PC-9 (cell line): ENCODE results near the gene PHRF1. TPM values are rescaled to one million over a fixed set of nuclear protein-coding genes. Genes with fewer than 3 reads are reported as not detected.
A peak's percentile ranks its signal among the peaks of the same experiment; 100 is the strongest.

Experiments
- BruUV-seq: library from RNA; stranded (reverse); fragments of 400-500 nt; replicated peaks from 2 replicates; lab custom pipeline; 2021; lab: Mats Ljungman, UMichigan
- CTCF ChIA-PET: fragments of 300-600 bp; sonication (Branson Sonifier 250); formaldehyde crosslinking; loops from one replicate; lab custom pipeline; 2022; ENCODE audit warnings: antibody characterized with exemption; lab: Charles Lee
- POLR2A ChIA-PET: fragments of 300-600 bp; sonication (Branson Sonifier 250); formaldehyde crosslinking; loops from one replicate; lab custom pipeline; 2022; ENCODE audit warnings: antibody characterized with exemption; ENCODE audit not compliant: unreplicated experiment; lab: Charles Lee
- DNase-seq, 2 experiments: peaks; one replicate each; pipeline versions ENCODE4 v3.0.0 to v3.0.0-alpha.2; 2015 to 2022; ENCODE audit warnings: mixed read lengths in 1 of 2
- H2AFZ ChIP-seq: fragments of 200-600 bp; sonication (generic); 2 replicates; pipeline ENCODE4 v1.8.1; 2017; ENCODE audit warnings: antibody characterized with exemption
- H3F3A ChIP-seq: fragments of 200-600 bp; sonication (generic); 2 replicates; pipeline ENCODE4 v1.8.1; 2017; ENCODE audit warnings: antibody characterized with exemption, mild to moderate bottlenecking, low read depth; ENCODE audit not compliant: insufficient read depth
- H3K27ac ChIP-seq: fragments of 200-600 bp; sonication (generic); 2 replicates; pipeline ENCODE4 v1.6.1; 2016; ENCODE audit warnings: mixed run types
- H3K27me3 ChIP-seq: fragments of 200-600 bp; sonication (generic); 2 replicates; pipeline ENCODE4 v1.6.1; 2016; ENCODE audit warnings: low read depth, mixed run types; ENCODE audit not compliant: insufficient read depth
- H3K36me3 ChIP-seq: fragments of 200-600 bp; sonication (generic); 2 replicates; pipeline ENCODE4 v1.6.1; 2016; ENCODE audit warnings: low read depth, mixed run types
- H3K4me1 ChIP-seq: fragments of 200-600 bp; sonication (generic); replicated peaks from 2 replicates; pipeline ENCODE4 v1.6.1; 2016; ENCODE audit warnings: mixed run types; ENCODE audit not compliant: insufficient read depth
- H3K4me2 ChIP-seq: fragments of 200-600 bp; sonication (generic); 2 replicates; pipeline ENCODE4 v1.6.1; 2017; ENCODE audit warnings: mixed run types
- H3K4me3 ChIP-seq: fragments of 200-600 bp; sonication (generic); 2 replicates; pipeline ENCODE4 v1.6.1; 2016; ENCODE audit warnings: mixed run types
- H3K79me2 ChIP-seq: fragments of 200-600 bp; sonication (generic); 2 replicates; pipeline ENCODE4 v1.6.1; 2017; ENCODE audit warnings: low read depth, mixed run types
- H3K9me2 ChIP-seq: fragments of 200-600 bp; sonication (generic); 2 replicates; pipeline ENCODE4 v1.8.1; 2017; ENCODE audit warnings: mild to moderate bottlenecking; ENCODE audit not compliant: insufficient read depth
- H3K9me3 ChIP-seq: fragments of 200-600 bp; sonication (generic); 2 replicates; pipeline ENCODE4 v1.8.1; 2016; ENCODE audit warnings: low read depth; ENCODE audit not compliant: insufficient read depth
- H4K20me1 ChIP-seq: fragments of 200-600 bp; sonication (generic); 2 replicates; pipeline ENCODE4 v1.8.1; 2017; ENCODE audit not compliant: insufficient read depth
- CTCF ChIP-seq: fragments of 200-600 bp; sonication (generic); conservative IDR thresholded peaks from 2 replicates; pipeline ENCODE4 v1.6.1; 2017; ENCODE audit warnings: mixed run types, antibody characterized with exemption, mild to moderate bottlenecking, moderate library complexity
- EZH2 ChIP-seq: fragments of 200-600 bp; sonication (generic); IDR thresholded peaks from 2 replicates; pipeline ENCODE4 v1.8.0; 2017; ENCODE audit warnings: antibody characterized with exemption, low read depth
- intact Hi-C: fragments of 100-400 bp; cut with micrococcal nuclease; formaldehyde crosslinking; loops from one replicate; pipeline ENCODE4 v1.10.0; 2022; ENCODE audit not compliant: unreplicated experiment
- total RNA-seq: library from RNA; stranded (reverse); gene quantifications from 2 replicates; pipeline ENCODE4 v1.2.3, GENCODE V29; 2021

PHRF1 gene
- total RNA-seq, 1 experiment from 2014 or later, result 21.7 TPM

DNA sequence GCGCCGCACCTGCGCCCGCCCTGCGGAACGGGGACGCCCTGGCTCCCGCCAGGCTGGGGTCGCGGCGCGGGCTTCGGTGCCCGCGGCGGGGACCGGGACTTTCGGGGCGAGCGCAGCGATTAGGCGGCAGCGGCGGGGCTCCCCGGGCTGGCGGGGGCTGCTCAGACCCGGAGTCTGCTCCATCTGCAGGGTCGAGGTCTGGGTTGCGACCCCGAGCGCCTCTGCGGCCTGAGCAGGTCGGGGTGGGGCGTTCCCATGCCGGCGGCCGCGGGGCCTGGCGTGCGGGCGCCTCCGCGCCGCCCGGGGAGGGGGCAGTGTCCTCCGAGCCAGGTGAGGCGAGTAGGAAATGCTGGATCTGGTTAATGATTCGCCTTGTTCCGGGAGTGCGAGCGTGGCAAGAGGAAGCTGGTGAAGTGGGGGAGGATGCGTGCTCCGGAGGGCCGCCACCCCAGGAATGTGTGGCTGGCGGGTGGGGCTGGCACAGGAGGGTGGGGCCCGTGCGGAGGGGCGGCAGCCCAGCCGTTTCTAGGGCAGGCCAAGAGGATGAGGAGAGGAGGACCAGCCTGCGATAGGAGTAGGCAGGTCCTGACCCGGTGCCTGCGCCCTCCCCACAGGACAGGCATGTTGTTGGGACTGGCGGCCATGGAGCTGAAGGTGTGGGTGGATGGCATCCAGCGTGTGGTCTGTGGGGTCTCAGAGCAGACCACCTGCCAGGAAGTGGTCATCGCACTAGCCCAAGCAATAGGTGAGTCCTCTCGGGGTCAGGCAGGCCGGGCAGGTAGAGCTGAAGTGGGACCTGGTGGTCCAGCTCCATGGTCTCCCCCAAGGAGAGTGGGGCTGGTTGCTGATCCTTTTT is 14.9 kb upstream of the PHRF1 start:
- Histone ChIP-seq H4K20me1 (no peaks in the 10 kb centered on the region; the same call in 1 of the 2 replicates), H3K27me3 (no peaks in the 10 kb centered on the region), H3F3A (peaks cover 11% of the 10 kb centered on the region; the same call in 1 of the 2 replicates), H3K27ac (no peak overlapping the region), H3K36me3 (no peaks in the 10 kb centered on the region), H3K4me3 (peak overlapping the region; percentile 68), H3K9me2 (no peaks in the 10 kb centered on the region), H3K4me1 (no peaks in the 10 kb centered on the region), H3K4me2 (peak overlapping the region; percentile 87), H3K79me2 (peaks cover 10% of the 10 kb centered on the region; the same call in 1 of the 2 replicates), H3K9me3 (no peaks in the 10 kb centered on the region), H2AFZ (peak overlapping the region; percentile 55; the same call in 1 of the 2 replicates)
- POLR2A ChIA-PET, result interaction anchor here (0.6 to 0.8 kb wide), 3 partner anchors 15 to 274 kb away, joined by 4 to 5 read pairs (median 4); partner anchors contain the start of gene PHRF1
- intact Hi-C loops, result loop anchor here (10.0 kb wide), 1 partner anchor 163 kb away; no protein-coding TSS in a partner anchor
- DNase-seq, result peak in 1 of 2 experiments; percentile 71
- no TSS peak for BruUV-seq
- TF ChIP-seq EZH2 (no peak), CTCF (no peak)
- CTCF ChIA-PET, result no interaction called here

GRCh38 chr11:562046-562645 is 14.1 kb upstream of the PHRF1 start:
- Histone ChIP-seq H3K27me3 (no peaks in the 10 kb centered on the region), H3K79me2 (peaks cover 10% of the 10 kb centered on the region; the same call in 1 of the 2 replicates), H3K9me2 (no peaks in the 10 kb centered on the region), H4K20me1 (no peaks in the 10 kb centered on the region; the same call in 1 of the 2 replicates), H3K4me3 (peak overlapping the region; percentile 68; the same call in 1 of the 2 replicates), H3K4me2 (peak overlapping the region; percentile 87), H3K9me3 (no peaks in the 10 kb centered on the region), H3F3A (peaks cover 9% of the 10 kb centered on the region; the same call in 1 of the 2 replicates), H2AFZ (no peak overlapping the region), H3K27ac (no peak overlapping the region), H3K4me1 (no peaks in the 10 kb centered on the region), H3K36me3 (no peaks in the 10 kb centered on the region)
- DNase-seq, result no peak
- intact Hi-C loops, result loop anchor here (10.0 kb wide), 1 partner anchor 163 kb away; no protein-coding TSS in a partner anchor
- BruUV-seq, result TSS peak; percentile 39
- ChIA-PET CTCF (no interaction called here), POLR2A (interaction anchor here (0.6 to 0.8 kb wide), 2 partner anchors 14 to 272 kb away, joined by 4 read pairs; partner anchors contain the start of gene PHRF1)
- no peak for TF ChIP-seq EZH2
- TF ChIP-seq CTCF, result no peak

- intact Hi-C loops, result loop anchor here (10.0 kb wide), 1 partner anchor 162 kb away; no protein-coding TSS in a partner anchor
These were observed 13.0 kb upstream of the PHRF1 start for GRCh38 chr11:563066-563811.

More at GRCh38 chr11:563066-563811, 13.0 kb upstream of the PHRF1 start:
- Histone ChIP-seq H3K79me2 (peaks cover 10% of the 10 kb centered on the region; the same call in 1 of the 2 replicates), H3K4me3 (no peak overlapping the region), H3K4me1 (no peaks in the 10 kb centered on the region), H3K9me2 (no peaks in the 10 kb centered on the region), H3K36me3 (no peaks in the 10 kb centered on the region), H3K4me2 (no peak overlapping the region), H3F3A (peaks cover 4% of the 10 kb centered on the region; the same call in 1 of the 2 replicates), H4K20me1 (no peaks in the 10 kb centered on the region; the same call in 1 of the 2 replicates), H2AFZ (no peak overlapping the region), H3K27me3 (no peaks in the 10 kb centered on the region), H3K27ac (no peak overlapping the region), H3K9me3 (no peaks in the 10 kb centered on the region)
- DNase-seq, result no peak
- BruUV-seq, result no TSS peak
- ChIA-PET POLR2A (no interaction called here), CTCF (no interaction called here)
- TF ChIP-seq CTCF (no peak), EZH2 (no peak)
